ENCODE data around the gene DNAI2.

- TF ChIP-seq POLR2AphosphoS5 (IDR thresholded peaks at IDR 0.05; ENCODE audit: low read depth, low read length) (no peak), POLR2A (IDR thresholded peaks at IDR 0.05; ENCODE audit: low read depth, low read length) (no peak), TAF1 (IDR thresholded peaks at IDR 0.05; ENCODE audit: borderline replicate concordance, low read depth, low read length) (no peak)
Observed at GRCh38 chr17:74268558-74268957, 5.5 kb upstream of the DNAI2 start.
